ENCODE data around the gene MN1.

GRCh38 chr22:27749597-27750225, 51.8 kb downstream of the MN1 start:
- TF ChIP-seq CTCF (IDR thresholded peaks at IDR 0.05), result no peak
- no peak for TF ChIP-seq EP300 (IDR thresholded peaks at IDR 0.05)

Measured in sigmoid colon (tissue), 4 donors.